HepG2 (cell line): ENCODE measurements around the gene ALPL. TPM values are rescaled to one million over a fixed set of nuclear protein-coding genes. Genes with fewer than 3 reads are reported as not detected.

Experiments used
- ATAC-seq: fragments of 200-7000 bp; cut with Tn5 transposase; 3 replicates; pipeline ENCODE4 v1.9.1; 2020; ENCODE audit warnings: mild to moderate bottlenecking, moderate library complexity
- BruUV-seq: library from RNA; stranded (reverse); fragments of 400-500 nt; replicated peaks from 2 replicates; lab custom pipeline; 2021; lab: Mats Ljungman, UMichigan
- CTCF ChIA-PET: fragments of 300-600 bp; formaldehyde crosslinking; extraction: SDS; loops from one replicate; lab custom pipeline; 2021; ENCODE audit warnings: low total read pairs, inconsistent platforms, low intra/inter-chr PET ratio; lab: Yijun Ruan, JAX
- POLR2A ChIA-PET: fragments of 350-600 bp; sonication (Branson Sonifier 250); formaldehyde crosslinking; loops from one replicate; lab custom pipeline; 2020; ENCODE audit warnings: antibody characterized with exemption, inconsistent platforms; lab: Yijun Ruan, JAX
- DNase-seq: peaks from one replicate; pipeline ENCODE4 v3.0.0-alpha.2; 2015; ENCODE audit warnings: low spot score
- FAIRE-seq: peaks from 3 replicates; lab custom pipeline; 2011; peaks lifted over from hg19 to GRCh38; lab: Jason Lieb, UNC
- H2AFZ ChIP-seq: one replicate; pipeline ENCODE4 v1.6.1; 2011; ENCODE audit warnings: low read length, inconsistent platforms
- H3K27ac ChIP-seq: fragments of 300-600 bp; 3 replicates; pipeline ENCODE4 v1.8.0; 2011; ENCODE audit warnings: mixed run types, mild to moderate bottlenecking, mixed read lengths, low read length, inconsistent platforms; ENCODE audit not compliant: insufficient read depth; ENCODE audit errors: extremely low read length
- H3K27me3 ChIP-seq, 2 experiments: fragments of 200-600 bp in 1 of 2; 2 replicates in 1 of 2; 3 replicates in 1 of 2; pipeline versions ENCODE4 v1.6.0 to v1.8.0; 2011; ENCODE audit warnings: low read length in 2 of 2, mild to moderate bottlenecking in 2 of 2, moderate library complexity in 2 of 2, inconsistent platforms in 1 of 2; ENCODE audit not compliant: insufficient read depth in 2 of 2, control insufficient read depth in 1 of 2
- H3K36me3 ChIP-seq, 2 experiments: fragments of 200-600 bp in 1 of 2; replicated peaks in 1 of 2; 2 replicates in 1 of 2; 3 replicates in 1 of 2; pipeline versions ENCODE4 v1.5.1 to v1.8.0; 2011; ENCODE audit warnings: low read length in 2 of 2, inconsistent platforms in 1 of 2; ENCODE audit not compliant: insufficient read depth in 2 of 2, control insufficient read depth in 1 of 2
- H3K4me1 ChIP-seq: 2 replicates; pipeline ENCODE4 v1.5.1; 2012; ENCODE audit warnings: low read length, inconsistent platforms; ENCODE audit not compliant: insufficient read depth
- H3K4me2 ChIP-seq: 2 replicates; pipeline ENCODE4 v1.6.0; 2011; ENCODE audit warnings: low read depth, low read length, inconsistent platforms
- H3K4me3 ChIP-seq, 3 experiments: fragments of 200-600 bp in 1 of 3; sonication (generic), shearing (Covaris generic) in 1 of 3; replicated peaks in 1 of 3; 2 replicates each; pipeline ENCODE4 v1.5.1; 2011 to 2016; ENCODE audit warnings: low read length in 3 of 3, inconsistent platforms in 2 of 3, low read depth in 2 of 3, mild to moderate bottlenecking in 2 of 3, control low read depth in 1 of 3, mixed read lengths in 1 of 3; ENCODE audit not compliant: insufficient read depth in 1 of 3
- H3K79me2 ChIP-seq: one replicate; pipeline ENCODE4 v1.6.1; 2011; ENCODE audit warnings: low read length, inconsistent platforms; ENCODE audit not compliant: insufficient read depth
- H3K9ac ChIP-seq: 2 replicates; pipeline ENCODE4 v1.6.0; 2011; ENCODE audit warnings: mild to moderate bottlenecking, low read depth, low read length, inconsistent platforms; ENCODE audit not compliant: insufficient read depth
- H3K9me3 ChIP-seq: 2 replicates; pipeline ENCODE4 v1.5.1; 2012; ENCODE audit warnings: mild to moderate bottlenecking, low read length
- H4K20me1 ChIP-seq: 2 replicates; pipeline ENCODE4 v1.6.0; 2011; ENCODE audit warnings: inconsistent platforms, mild to moderate bottlenecking, low read length, moderate library complexity; ENCODE audit not compliant: insufficient read depth
- BRF2 ChIP-seq: sonication (generic); formaldehyde crosslinking; IDR thresholded peaks from 2 replicates; pipeline ENCODE4 v1.8.1; 2022; ENCODE audit warnings: mild to moderate bottlenecking, missing genetic modification reagents
- CHD2 ChIP-seq: IDR thresholded peaks from 2 replicates; pipeline ENCODE4 v1.6.1; 2011; ENCODE audit warnings: low read depth, low read length, improper control_type of control experiment
- PAF1 ChIP-seq: IDR thresholded peaks from 2 replicates; pipeline ENCODE4 v1.6.1; 2016; ENCODE audit warnings: missing genetic modification reagents, missing compliant biosample characterization
- SKI ChIP-seq: fragments of 450-650 bp; IDR thresholded peaks from one replicate; pipeline ENCODE4 v1.6.1; 2018; ENCODE audit warnings: mild to moderate bottlenecking; ENCODE audit not compliant: partially characterized antibody
- SNAPC4 ChIP-seq: sonication (generic); formaldehyde crosslinking; IDR thresholded peaks from 2 replicates; pipeline ENCODE4 v1.4.0; 2020; ENCODE audit warnings: mild to moderate bottlenecking, missing genetic modification reagents
- SRSF1 ChIP-seq: fragments of 200-400 bp; formaldehyde crosslinking; optimal IDR thresholded peaks from 2 replicates; pipeline ENCODE3; 2017; ENCODE audit warnings: mild to moderate bottlenecking, low read depth, low read length, moderate library complexity
- ZNF296 ChIP-seq: sonication (generic); formaldehyde crosslinking; conservative IDR thresholded peaks from 2 replicates; pipeline ENCODE4 v1.5.0; 2020; ENCODE audit warnings: mild to moderate bottlenecking, missing genetic modification reagents
- ZNF543 ChIP-seq: sonication (generic); formaldehyde crosslinking; IDR thresholded peaks from 2 replicates; pipeline ENCODE4 v1.4.0; 2020; ENCODE audit warnings: mild to moderate bottlenecking, missing genetic modification reagents
- ZNF652 ChIP-seq: IDR thresholded peaks from 2 replicates; pipeline ENCODE4 v1.6.1; 2016; ENCODE audit warnings: low read depth, borderline replicate concordance
- WGBS: methylation state at CpG from one replicate; pipeline ENCODE4 v1.1.6; 2017; ENCODE audit warnings: low lambda C conversion rate; 5-methylcytosine and 5-hydroxymethylcytosine counted together
- in situ Hi-C: cut with HindIII; loops from 2 replicates; pipeline ENCODE4 v1.10.0; 2017; ENCODE audit warnings: low pct_unique_long_range_greater_than_20kb; ENCODE audit not compliant: extremely low pct_ligation_motif_present
- intact Hi-C: fragments of 100-400 bp; cut with micrococcal nuclease; formaldehyde crosslinking; loops from one replicate; pipeline ENCODE4 v1.10.0; 2022; ENCODE audit not compliant: unreplicated experiment
- polyA plus RNA-seq, 8 experiments: library from polyadenylated mRNA; depleted of rRNA in 3 of 8; stranded (reverse) in 7 of 8; unstranded in 1 of 8; fragments of >200 nt; fragmentation: Illumina TruSeq in 4 of 8; extraction: Trizol in 4 of 8; gene quantifications; 2 replicates each; pipeline versions ENCODE4 v1.2.1 to v1.2.3, GENCODE V29; 2011 to 2016; ENCODE audit warnings: low read depth in 4 of 8, missing spikeins in 1 of 8, mixed read lengths in 1 of 8; ENCODE audit not compliant: insufficient read depth in 1 of 8
- total RNA-seq, 5 experiments: library from RNA; depleted of rRNA; stranded (reverse); fragments of >200 nt; fragmentation: Illumina TruSeq; extraction: Trizol; gene quantifications; 2 replicates each; pipeline ENCODE4 v1.2.3, GENCODE V29; 2016; ENCODE audit warnings: low read depth in 1 of 5

The ALPL gene
- total and polyA plus RNA-seq, 2 of the 13 experiments (the other 11 are each of a cell fraction or from before 2014, with no cell fraction given): 0.12 TPM; not detected in 1

GRCh38 chr1:21510113-21510493 is 880 bp downstream of the ALPL start:
- DNase-seq (no peak), ATAC-seq (no peak), FAIRE-seq (no peak)
- WGBS: 15% methylated on average over 4 of the region's 12 CpGs
- H2AFZ ChIP-seq: no peak overlapping the region
- H3K9ac ChIP-seq: no peak overlapping the region
- in situ Hi-C loops: loop anchor here (5.0 kb wide), 2 partner anchors 57 to 147 kb away; no protein-coding TSS in a partner anchor
- BruUV-seq: no TSS peak
- H3K36me3 ChIP-seq: no peaks in the 10 kb centered on the region
- intact Hi-C loops: no loop called here
- TF ChIP-seq ZNF652 (CRISPR knock-in tag) (peak; percentile 73), SRSF1 (no peak), BRF2 (CRISPR knock-in tag) (no peak), ZNF296 (no peak), SNAPC4 (CRISPR knock-in tag) (no peak), SKI (no peak), CHD2 (no peak), ZNF543 (CRISPR knock-in tag) (no peak), PAF1 (CRISPR knock-in tag) (no peak)
- ChIA-PET CTCF (no interaction called here), POLR2A (no interaction called here)
- no peak overlapping the region for H3K4me3 ChIP-seq
- H3K9me3 ChIP-seq: no peaks in the 10 kb centered on the region
- H3K27ac ChIP-seq: no peak overlapping the region
- peaks cover 5 to 72% of the 10 kb centered on the region in 2 experiments; a peak in 4 of 5 replicates for H3K27me3 ChIP-seq
- H3K4me1 ChIP-seq: peaks cover 18% of the 10 kb centered on the region
- no peaks in the 10 kb centered on the region for H4K20me1 ChIP-seq
- no peak overlapping the region for H3K4me2 ChIP-seq
- no peaks in the 10 kb centered on the region for H3K79me2 ChIP-seq
